HepG2 (cell line): Measurements from ENCODE around the gene TUBB. TPM values are rescaled to one million over a fixed set of nuclear protein-coding genes. Genes with fewer than 3 reads are reported as not detected.

Experiments used
- ADNP ChIP-seq: sonication (generic); formaldehyde crosslinking; IDR thresholded peaks from 2 replicates; pipeline ENCODE4 v1.4.0; 2020; ENCODE audit warnings: missing genetic modification reagents
- GMEB1 ChIP-seq: sonication (generic); formaldehyde crosslinking; IDR thresholded peaks from 2 replicates; pipeline ENCODE4 v1.5.1; 2020; ENCODE audit warnings: missing genetic modification reagents, mild to moderate bottlenecking, borderline replicate concordance
- MED1 ChIP-seq: sonication (generic); formaldehyde crosslinking; IDR thresholded peaks from 2 replicates; pipeline ENCODE4 v1.4.0; 2020; ENCODE audit warnings: missing genetic modification reagents
- MLXIP ChIP-seq: sonication (generic); formaldehyde crosslinking; IDR thresholded peaks from 2 replicates; pipeline ENCODE4 v1.9.0; 2021; ENCODE audit warnings: missing genetic modification reagents, borderline replicate concordance
- ZFP36 ChIP-seq: fragments of 150-350 bp; IDR thresholded peaks from 2 replicates; pipeline ENCODE4 v1.6.1; 2018; ENCODE audit warnings: borderline replicate concordance, low read length, low read depth; ENCODE audit not compliant: partially characterized antibody
- ZHX2 ChIP-seq, 2 experiments: sonication (generic) in 1 of 2; formaldehyde crosslinking in 1 of 2; IDR thresholded peaks; 2 replicates each; pipeline versions ENCODE4 v1.6.1 to v1.9.0; 2014 to 2022; ENCODE audit warnings: antibody characterized with exemption in 1 of 2, borderline replicate concordance in 1 of 2, inconsistent platforms in 1 of 2, low read depth in 1 of 2, missing genetic modification reagents in 1 of 2
- ZNF121 ChIP-seq: sonication (generic); formaldehyde crosslinking; IDR thresholded peaks from 2 replicates; pipeline ENCODE4 v1.5.0; 2020; ENCODE audit warnings: mild to moderate bottlenecking, missing genetic modification reagents
- ZNF124 ChIP-seq: sonication (generic); formaldehyde crosslinking; IDR thresholded peaks from 2 replicates; pipeline ENCODE4 v1.4.0; 2020; ENCODE audit warnings: missing genetic modification reagents
- ZNF468 ChIP-seq: sonication (generic); formaldehyde crosslinking; IDR thresholded peaks from 2 replicates; pipeline ENCODE4 v1.8.0; 2022; ENCODE audit warnings: mild to moderate bottlenecking, moderate library complexity, missing genetic modification reagents
- ZNF512 ChIP-seq: sonication (generic); formaldehyde crosslinking; IDR thresholded peaks from 2 replicates; pipeline ENCODE4 v1.4.0; 2020; ENCODE audit warnings: mild to moderate bottlenecking, missing genetic modification reagents
- ZNF512B ChIP-seq: sonication (generic); formaldehyde crosslinking; IDR thresholded peaks from 2 replicates; pipeline ENCODE4 v1.5.1; 2020; ENCODE audit warnings: missing genetic modification reagents, mild to moderate bottlenecking, borderline replicate concordance
- polyA plus RNA-seq, 8 experiments: library from polyadenylated mRNA; depleted of rRNA in 3 of 8; stranded (reverse) in 7 of 8; unstranded in 1 of 8; fragments of >200 nt; fragmentation: Illumina TruSeq in 4 of 8; extraction: Trizol in 4 of 8; gene quantifications; 2 replicates each; pipeline versions ENCODE4 v1.2.1 to v1.2.3, GENCODE V29; 2011 to 2016; ENCODE audit warnings: low read depth in 4 of 8, missing spikeins in 1 of 8, mixed read lengths in 1 of 8; ENCODE audit not compliant: insufficient read depth in 1 of 8
- total RNA-seq, 5 experiments: library from RNA; depleted of rRNA; stranded (reverse); fragments of >200 nt; fragmentation: Illumina TruSeq; extraction: Trizol; gene quantifications; 2 replicates each; pipeline ENCODE4 v1.2.3, GENCODE V29; 2016; ENCODE audit warnings: low read depth in 1 of 5

TUBB gene
- total and polyA plus RNA-seq, 2 of the 13 experiments (the other 11 are each of a cell fraction or from before 2014, with no cell fraction given): 911 to 1,163 TPM

DNA sequence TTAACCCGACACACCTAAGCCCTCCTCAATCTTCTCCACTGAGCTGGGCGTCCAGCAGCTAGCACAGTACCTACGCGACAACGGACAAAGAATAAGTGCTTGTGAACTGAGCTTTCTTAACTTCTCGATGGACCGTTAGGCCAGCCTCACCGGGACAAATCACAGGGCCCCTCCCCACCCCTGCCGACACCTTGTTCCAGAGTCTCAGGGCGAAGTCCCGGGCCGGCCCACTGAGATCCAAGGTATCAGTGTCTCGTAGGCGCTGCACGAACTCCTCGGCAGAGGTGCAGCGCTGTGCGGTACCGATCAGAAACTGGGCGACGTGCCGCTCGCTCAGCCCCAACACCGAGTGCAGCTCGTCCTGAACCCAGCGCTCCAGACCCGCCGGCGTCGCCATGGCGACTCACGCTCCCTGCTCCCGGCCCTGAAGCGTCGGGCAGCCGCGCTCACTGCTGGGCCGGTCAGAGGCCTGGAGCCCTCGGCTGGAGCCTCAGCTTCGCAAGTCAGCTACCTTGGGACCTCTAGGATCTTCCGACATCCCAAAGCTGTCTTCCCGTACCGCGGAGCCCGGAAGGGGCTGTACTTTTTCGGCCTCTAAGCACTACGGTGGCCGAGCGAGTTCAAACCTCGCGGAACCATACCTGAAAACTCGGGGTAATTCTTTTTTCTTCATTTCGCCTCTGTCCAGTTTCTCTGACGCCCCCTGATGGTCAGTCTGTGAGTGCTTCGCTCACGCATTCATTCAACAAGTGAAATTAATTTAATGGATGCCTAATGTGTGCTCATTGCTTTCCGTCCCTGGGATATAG, 47.5 kb upstream of the TUBB start, which contains the start of gene DHX16 (continued):
- peak; percentile 62; the same call in 1 of the 2 replicates for TF ChIP-seq ZHX2 (IDR thresholded peaks at IDR 0.05; ENCODE audit: low read depth)
- TF ChIP-seq ZHX2 (CRISPR knock-in tag; IDR thresholded peaks at IDR 0.05; ENCODE audit: borderline replicate concordance): 0 out of 2 replicates have a peak, but pooled peaks have one; percentile 15
- TF ChIP-seq MED1 (CRISPR knock-in tag): peak; percentile 79
- no peak; the same call in 1 of the 2 replicates for TF ChIP-seq ZNF512 (CRISPR knock-in tag)
- peak; percentile 27 for TF ChIP-seq ZNF124 (CRISPR knock-in tag)
- no peak for TF ChIP-seq ZFP36
- TF ChIP-seq GMEB1 (CRISPR knock-in tag): peak; percentile 82
- no peak for TF ChIP-seq ZNF512B (CRISPR knock-in tag)
- TF ChIP-seq ZNF468 (CRISPR knock-in tag): 0 out of 2 replicates have a peak, but pooled peaks have one; percentile 8
- peak; percentile 71 for TF ChIP-seq ZNF121 (CRISPR knock-in tag)
- TF ChIP-seq MLXIP (CRISPR knock-in tag): no peak
- TF ChIP-seq ADNP (CRISPR knock-in tag): peak; percentile 70
